DOHH2 (cell line): ENCODE data around the gene GCNT2.

Experiments used
- CTCF ChIP-seq: fragments of 200-600 bp; sonication (generic); IDR thresholded peaks from one replicate; pipeline ENCODE4 v1.5.1; 2014; ENCODE audit warnings: antibody characterized with exemption, mild to moderate bottlenecking, low read depth, low read length; ENCODE audit not compliant: poor library complexity, severe bottlenecking
- EZH2phosphoT487 ChIP-seq: fragments of 200-600 bp; sonication (generic); IDR thresholded peaks from 2 replicates; pipeline ENCODE4 v1.6.1; 2017; ENCODE audit warnings: borderline replicate concordance, mild to moderate bottlenecking, antibody characterized with exemption, low read length, moderate library complexity, mixed read lengths

- no peak for TF ChIP-seq CTCF
- TF ChIP-seq EZH2phosphoT487: no peak
Observed at GRCh38 chr6:10541591-10541990, 20.4 kb downstream of the GCNT2 start.
